ENCODE data around the gene AURKA. TPM values are rescaled to one million over a fixed set of nuclear protein-coding genes. Genes with fewer than 3 reads are reported as not detected.
A peak's percentile ranks its signal among the peaks of the same experiment; 100 is the strongest.

AURKA gene
- total and polyA plus RNA-seq, 9 of the 15 experiments (the other 6 are each of a cell fraction or from before 2014, with no cell fraction given) = 72.7 to 162 (median 113) TPM

GRCh38 chr20:56423886-56424285 is 31.9 kb upstream of the AURKA start:
- Histone ChIP-seq H3K9me1 (ENCODE audit: control insufficient read depth, insufficient read depth, low read length) (no peaks in the 10 kb centered on the region), H4K20me1 (replicated peaks; ENCODE audit: control insufficient read depth, insufficient read depth, low read length) (peaks cover 24% of the 10 kb centered on the region), H2AFZ (ENCODE audit: low read depth, low read length) (no peak overlapping the region), H3K4me3 (no peak overlapping the region), H3K4me1 (replicated peaks in 1 of 2; ENCODE audit: control insufficient read depth in 2 of 2, insufficient read depth in 2 of 2, low read length in 2 of 2) (peaks cover 33 to 78% of the 10 kb centered on the region in 2 experiments), H3K27ac (ENCODE audit: extremely low read depth, low read depth, low read length) (no peak overlapping the region), H3K4me2 (ENCODE audit: insufficient read depth, low read length) (no peak overlapping the region), H3K9me3 (replicated peaks; ENCODE audit: control insufficient read depth, insufficient read depth, low read depth, low read length) (no peaks in the 10 kb centered on the region), H3K27me3 (ENCODE audit: control insufficient read depth in 2 of 2, insufficient read depth in 2 of 2, low read length in 2 of 2) (no peaks in the 10 kb centered on the region), H3K9ac (ENCODE audit: insufficient read depth in 1 of 2, low read depth in 2 of 2, low read length in 2 of 2) (no peak overlapping the region), H3K36me3 (ENCODE audit: control insufficient read depth, insufficient read depth, low read length) (peaks cover 81% of the 10 kb centered on the region), H3K79me2 (ENCODE audit: control insufficient read depth, insufficient read depth, low read length) (peaks cover 99% of the 10 kb centered on the region)
- BruUV-seq (replicated peaks) = no TSS peak
- DNase-seq (ENCODE audit: extremely low read depth in 1 of 4, low spot score in 3 of 4) = no peak
- ChIA-PET CTCF (ENCODE audit: low intra/inter-chr PET ratio) (no interaction called here), POLR2A (interaction anchor here (1.6 to 6.8 kb wide), 2 partner anchors 10 to 11 kb away, joined by 6 to 72 read pairs; partner anchors contain the start of gene CASS4)
- in situ Hi-C loops (cut with MboI) = no loop called here
- FAIRE-seq = no peak
- ATAC-seq = no peak
- WGBS (ENCODE audit: insufficient coverage, low coverage, missing lambda C conversion rate) = 21% methylated on average over 1 of the region's 1 CpG
- intact Hi-C loops (cut with micrococcal nuclease) = no loop called here
- TF ChIP-seq SMAD4 (CRISPR knock-in tag; conservative IDR thresholded peaks at IDR 0.05) (no peak), CREB3 (tag; conservative IDR thresholded peaks at IDR 0.05; ENCODE audit: low read depth) (no peak), CEBPG (CRISPR knock-in tag; IDR thresholded peaks at IDR 0.05) (no peak), CEBPG (tag; conservative IDR thresholded peaks at IDR 0.05 in 1 of 2, IDR thresholded peaks at IDR 0.05 in 1 of 2) (0 out of 4 replicates have a peak, but pooled peaks of 1 of the 2 experiments have one; percentile 26), ATF3 (IDR thresholded peaks at IDR 0.05) (peak; percentile 30; the same call in 1 of the 2 replicates), ATF3 (CRISPR knock-in tag; conservative IDR thresholded peaks at IDR 0.05) (no peak), ZMIZ1 (IDR thresholded peaks at IDR 0.05; ENCODE audit: low read depth in 2 of 2, low read length in 2 of 2) (no peak)

All from K562 (cell line).